Inflammatory macrophage treated with lipopolysaccharide for 4 hours (primary cell): Measurements from ENCODE around the gene ZNF688.
"Not testable (repeated sequence)": the region's sequence is repeated elsewhere in the genome, so short reads cannot be mapped to it uniquely, and the experiment has no call there.

Experiments used
- DNase-seq: peaks from one replicate; pipeline ENCODE4 v3.0.0-alpha.2; 2020

Gene ZNF688

DNA sequence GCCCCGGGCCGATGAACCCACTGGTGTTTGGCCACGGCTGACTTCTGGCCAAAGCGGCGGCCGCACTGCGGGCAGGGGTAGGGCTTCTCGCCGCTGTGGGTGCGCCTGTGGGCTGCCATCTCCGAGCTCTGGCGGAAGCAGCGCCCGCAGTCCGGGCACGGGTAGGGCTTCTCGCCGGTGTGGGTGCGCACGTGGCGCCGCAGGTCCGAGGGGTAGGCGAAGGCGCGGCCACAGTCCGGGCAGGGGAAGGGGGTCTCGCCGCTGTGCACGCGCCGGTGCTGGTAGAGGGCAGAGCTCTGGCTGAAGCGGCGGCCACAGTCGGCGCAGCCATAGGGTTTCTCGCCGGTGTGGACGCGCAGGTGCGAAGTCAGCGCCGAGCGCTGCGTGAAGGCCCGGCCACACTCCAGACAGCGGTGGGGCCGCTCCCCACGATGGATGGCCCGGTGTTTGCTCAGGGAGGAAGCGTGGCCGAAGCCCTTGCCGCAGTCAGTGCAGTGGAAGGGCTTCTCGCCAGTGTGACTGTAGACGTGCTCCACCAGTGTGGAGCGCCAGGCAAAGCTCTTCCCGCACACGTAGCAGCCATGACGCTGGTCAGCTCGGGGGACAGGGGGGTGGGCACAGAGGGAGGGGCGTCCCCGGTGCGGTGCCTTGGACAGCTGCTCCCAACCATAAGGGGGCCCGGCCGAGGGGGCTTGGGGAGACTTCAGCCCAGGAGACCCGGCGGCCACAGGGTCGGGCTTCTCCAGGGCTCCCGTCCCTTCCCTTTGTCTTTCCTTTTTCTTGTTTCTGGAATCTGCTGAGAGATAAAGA, 16.0 kb downstream of the ZNF688 start:
- DNase-seq, result no peak

DNA sequence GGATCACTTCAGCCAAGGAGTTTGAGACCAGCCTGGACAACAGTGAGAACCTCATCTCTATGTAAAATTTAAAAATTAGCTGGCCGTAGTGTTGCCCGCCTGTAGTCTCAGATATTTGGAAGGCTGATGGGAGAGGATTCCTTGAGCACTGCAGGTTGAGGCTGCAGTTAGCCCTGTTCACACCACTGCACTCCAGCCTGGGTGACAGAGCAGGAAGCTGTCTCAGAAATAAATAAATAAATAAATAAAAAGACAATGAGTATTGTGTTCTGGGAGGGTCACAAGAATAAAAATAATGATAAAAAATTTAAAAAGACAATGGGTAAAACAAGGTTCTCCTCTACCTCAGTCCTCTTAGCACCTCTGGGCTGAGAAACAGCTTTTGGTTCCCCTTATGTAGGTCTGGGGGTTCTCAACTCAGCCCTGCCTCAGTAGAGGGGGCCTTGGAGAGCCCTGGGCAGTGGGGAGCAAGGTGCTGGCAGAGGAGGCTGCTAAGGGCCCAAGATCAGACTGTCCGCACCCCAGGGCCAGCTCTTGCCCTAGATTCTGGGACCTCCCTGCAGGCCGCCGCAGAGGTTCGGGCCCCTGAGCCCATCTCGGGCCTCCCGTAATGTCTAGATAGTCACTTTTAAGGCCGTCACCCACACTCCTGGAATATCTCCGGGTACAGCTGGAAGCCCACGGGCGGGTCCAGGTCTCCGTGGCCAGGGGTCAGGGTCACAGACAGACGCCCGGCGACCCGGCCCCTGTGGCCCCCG, 16.8 kb downstream of the ZNF688 start:
- DNase-seq, result no peak

DNA sequence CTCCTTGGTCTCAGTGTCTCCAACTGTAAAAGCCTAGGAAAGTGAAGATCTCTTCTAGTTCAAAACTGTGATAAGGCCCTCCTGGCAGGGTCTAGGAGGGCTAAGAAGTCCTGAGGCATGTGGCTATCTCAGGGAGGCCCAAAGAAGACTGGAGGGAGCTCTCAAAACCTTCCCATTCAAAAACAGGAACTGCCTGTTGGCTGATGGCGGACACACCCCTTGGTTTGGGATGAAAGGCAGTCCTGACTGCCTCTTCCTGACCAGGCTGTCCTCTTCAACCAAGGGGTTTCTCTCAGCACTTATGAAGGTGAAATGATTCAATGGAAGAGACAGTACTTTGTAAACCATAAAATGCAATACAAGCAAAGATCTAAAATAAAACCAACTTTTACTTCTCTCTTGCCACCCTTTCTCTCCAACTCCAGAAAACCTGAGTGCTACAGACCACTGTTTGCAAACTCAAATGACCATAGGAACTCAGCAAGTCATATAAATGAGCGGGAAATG, 18.1 kb downstream of the ZNF688 start:
- peak; percentile 27 for DNase-seq

DNA sequence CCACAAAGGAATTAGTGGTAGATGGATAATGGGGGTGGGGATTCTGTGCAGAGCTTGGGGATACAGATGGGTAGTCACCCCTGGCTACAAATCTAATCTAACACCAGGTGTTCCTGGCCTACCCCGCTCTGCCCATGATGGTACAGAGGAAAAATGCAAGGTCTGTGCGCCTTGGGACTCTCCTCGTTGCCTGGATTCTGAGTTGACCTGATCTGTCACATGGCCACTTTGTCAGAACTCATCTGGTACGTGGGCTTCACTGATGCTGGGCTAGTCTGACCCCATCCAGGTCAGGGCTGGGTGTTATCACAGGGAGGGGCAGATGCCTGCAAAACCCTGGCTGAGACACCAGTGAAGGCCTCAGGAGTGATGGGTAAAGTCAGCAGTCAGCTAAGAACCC, 18.6 kb downstream of the ZNF688 start:
- no peak for DNase-seq

DNA sequence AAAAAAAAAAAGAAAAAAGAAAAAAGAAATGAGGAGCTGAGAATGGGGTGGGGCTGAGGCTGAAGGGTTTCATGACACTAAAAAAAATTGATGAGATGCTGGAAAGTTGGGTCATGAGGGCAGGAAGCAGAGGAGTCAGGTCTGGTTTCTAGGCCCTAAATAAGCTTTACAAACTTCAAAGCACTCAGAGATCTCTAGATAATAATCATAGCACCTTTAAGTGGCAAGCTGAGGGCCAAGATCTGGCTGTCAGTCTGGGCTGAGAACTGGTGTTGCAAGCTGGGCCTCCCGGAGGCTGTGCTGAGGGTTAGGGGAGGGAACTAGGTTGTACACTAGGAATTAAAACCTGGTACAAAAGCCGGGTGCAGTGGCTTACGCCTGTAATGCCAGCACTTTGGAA, 19.7 kb downstream of the ZNF688 start:
- no peak for DNase-seq

DNA sequence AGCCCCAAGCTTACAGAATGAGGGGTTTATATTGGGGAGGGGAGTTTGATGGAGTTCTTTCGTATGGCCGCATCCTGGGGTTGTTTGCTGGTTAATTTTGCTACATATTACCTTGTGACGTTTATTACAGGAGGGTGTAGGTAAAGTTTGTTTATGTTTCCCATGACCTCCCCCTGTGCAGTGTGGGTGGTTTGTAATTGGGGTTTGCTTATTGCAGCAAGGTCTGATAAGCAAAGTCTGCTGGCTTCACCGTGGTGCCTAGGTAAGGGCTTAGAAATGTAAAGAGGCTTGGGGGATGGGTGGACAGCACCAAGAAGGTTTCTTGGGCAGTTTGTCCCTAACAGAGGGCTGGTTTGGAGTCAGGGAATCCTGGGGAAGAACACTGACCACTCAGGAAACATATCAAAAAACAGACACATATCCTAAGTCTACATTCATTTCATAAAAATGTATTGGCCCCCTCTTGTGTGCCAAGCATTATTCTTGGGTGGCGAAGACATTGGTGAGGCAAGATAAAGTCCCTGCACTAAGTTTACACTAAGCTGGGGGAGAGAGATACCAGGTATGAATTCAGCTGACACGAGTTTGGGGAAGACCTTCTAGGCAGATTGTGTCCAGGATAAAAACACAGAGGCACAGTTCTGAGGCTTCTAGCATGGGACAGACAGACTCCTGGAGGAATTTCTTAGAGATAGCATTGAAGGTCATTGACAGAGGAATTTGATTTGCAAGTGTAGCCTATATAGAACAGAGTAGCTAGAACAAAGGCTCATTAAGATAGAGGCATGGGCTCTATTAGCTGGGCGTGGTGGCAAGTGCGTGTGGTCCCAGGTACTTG, 22.9 kb downstream of the ZNF688 start:
- no peak for DNase-seq

DNA sequence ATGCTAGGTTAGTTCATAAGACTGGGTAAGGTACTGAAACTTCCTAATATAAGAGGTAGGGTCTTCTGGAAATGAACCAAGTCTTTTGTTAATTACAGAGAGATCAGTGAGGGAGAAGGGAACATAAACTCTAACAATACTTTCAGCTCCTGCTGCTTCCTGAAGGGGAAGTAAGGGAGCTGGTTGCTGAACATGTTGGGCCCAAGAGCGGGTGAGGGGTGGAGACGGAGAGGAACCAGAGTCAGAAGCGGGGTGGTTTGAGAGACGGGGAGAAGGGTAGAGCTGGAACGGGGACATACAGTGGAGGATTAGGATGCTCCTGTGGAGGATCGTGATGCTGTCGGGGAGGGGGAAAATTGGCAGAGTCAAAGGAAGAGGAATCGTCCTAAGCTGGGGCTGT, 25.4 kb downstream of the ZNF688 start:
- peak; percentile 49 for DNase-seq

DNA sequence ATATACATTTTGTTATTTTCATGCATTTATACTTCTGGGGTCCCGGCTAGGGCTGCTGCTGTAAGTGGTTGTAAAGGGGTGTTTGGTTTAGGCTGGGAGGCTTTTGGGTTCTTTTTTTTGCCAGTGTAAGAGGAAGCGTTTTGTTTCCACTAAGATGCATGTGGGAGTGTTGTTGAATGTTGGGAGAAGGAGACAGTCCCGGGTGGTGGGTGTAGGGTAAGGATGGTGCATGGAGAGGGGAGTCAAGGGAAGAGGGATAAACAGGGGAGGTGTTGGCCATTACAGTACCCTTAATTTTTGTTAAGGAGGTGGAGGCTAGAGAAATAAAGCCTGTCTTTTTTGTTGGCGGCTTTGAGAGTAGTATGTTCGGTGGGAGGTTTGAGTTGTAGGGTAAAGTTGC, 28.4 kb downstream of the ZNF688 start:
- DNase-seq, result no peak

DNA sequence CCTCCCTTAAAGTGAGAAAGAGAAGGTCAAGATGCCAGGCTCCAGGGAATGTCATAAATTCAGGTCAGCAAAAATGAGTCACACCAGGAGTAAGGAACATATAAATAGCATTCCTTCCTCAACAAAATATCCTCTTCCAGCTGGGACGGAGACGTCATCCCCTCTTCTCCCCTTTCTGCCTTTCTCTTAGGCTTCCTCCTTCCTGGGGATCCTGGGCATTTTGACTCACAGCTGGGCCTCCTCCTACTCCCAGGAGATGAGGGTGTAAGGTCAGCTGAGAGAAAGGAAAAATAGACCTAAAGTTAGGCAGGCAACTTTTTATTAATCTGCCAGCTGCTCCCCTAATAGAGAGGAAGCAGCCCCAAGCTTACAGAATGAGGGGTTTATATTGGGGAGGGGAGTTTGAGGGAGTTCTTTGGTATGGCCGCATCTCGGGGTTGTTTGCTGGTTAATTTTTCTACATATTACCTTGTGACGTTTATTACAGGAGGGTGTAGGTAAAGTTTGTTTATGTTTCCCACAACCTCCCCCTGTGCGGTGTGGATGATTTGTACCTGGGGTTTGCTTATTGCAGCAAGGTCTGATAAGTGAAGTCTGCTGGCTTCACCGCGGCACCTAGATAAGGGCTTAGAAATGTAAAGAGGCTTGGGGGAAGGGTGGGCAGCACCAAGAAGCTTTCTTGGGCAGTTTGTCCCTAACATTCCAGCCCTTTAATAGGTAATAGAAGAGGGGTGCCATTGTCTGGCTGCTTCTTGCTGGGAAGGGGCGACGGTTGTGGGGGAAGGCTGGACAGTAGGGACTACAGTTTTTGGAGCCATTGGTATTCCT, 29.8 kb downstream of the ZNF688 start:
- DNase-seq, result peak; percentile 12

DNA sequence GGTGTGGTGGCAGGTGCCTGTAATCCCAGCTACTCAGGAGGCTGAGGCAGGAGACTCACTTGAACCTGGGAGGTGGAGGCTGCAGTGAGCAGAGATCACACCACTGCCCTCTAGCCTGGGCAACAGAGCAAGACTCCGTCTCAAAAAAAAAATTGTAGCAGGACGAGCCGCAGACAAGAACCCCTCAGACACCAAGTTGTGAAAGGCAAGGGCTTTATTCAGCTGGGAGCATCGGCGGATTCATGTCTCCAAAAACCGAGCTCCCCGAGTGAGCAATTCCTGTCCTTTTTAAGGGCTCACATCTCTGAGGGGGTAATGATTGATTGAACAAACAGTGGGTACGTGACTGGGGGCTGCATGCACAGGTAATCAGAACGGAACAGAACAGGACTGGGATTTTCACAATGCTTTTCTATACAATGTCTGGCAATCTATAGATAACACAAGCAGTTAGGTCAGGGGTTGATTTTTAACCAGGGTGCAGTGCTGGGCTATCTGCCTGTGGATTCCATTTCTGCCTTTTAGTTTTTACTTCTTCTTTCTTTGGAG, 30.5 kb downstream of the ZNF688 start:
- DNase-seq, result not testable (repeated sequence)

DNA sequence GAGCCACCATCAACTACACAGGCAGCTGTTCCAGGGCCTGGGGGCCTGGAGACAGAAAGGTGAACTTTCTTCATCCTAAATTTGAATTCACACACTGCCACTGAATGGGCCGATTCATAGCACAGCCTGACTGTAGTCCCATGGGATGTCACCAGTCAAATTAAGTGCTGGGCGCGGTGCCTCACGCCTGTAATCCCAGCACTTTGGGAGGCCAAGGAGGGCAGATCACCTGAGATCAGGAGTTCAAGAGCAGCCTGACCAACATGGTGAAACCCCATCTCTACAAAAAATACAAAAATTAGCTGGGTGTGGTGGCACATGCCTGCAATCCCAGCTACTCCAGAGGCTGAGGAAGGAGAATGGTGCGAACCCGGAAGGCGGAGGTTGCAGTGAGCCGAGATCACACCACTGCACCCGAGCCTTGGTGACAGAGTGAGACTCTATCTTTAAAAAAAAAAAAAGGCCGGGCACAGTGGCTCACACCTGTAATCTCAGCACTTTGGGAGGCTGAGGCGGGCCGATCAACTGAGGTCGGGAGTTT, 31.5 kb downstream of the ZNF688 start:
- DNase-seq, result not testable (repeated sequence)

DNA sequence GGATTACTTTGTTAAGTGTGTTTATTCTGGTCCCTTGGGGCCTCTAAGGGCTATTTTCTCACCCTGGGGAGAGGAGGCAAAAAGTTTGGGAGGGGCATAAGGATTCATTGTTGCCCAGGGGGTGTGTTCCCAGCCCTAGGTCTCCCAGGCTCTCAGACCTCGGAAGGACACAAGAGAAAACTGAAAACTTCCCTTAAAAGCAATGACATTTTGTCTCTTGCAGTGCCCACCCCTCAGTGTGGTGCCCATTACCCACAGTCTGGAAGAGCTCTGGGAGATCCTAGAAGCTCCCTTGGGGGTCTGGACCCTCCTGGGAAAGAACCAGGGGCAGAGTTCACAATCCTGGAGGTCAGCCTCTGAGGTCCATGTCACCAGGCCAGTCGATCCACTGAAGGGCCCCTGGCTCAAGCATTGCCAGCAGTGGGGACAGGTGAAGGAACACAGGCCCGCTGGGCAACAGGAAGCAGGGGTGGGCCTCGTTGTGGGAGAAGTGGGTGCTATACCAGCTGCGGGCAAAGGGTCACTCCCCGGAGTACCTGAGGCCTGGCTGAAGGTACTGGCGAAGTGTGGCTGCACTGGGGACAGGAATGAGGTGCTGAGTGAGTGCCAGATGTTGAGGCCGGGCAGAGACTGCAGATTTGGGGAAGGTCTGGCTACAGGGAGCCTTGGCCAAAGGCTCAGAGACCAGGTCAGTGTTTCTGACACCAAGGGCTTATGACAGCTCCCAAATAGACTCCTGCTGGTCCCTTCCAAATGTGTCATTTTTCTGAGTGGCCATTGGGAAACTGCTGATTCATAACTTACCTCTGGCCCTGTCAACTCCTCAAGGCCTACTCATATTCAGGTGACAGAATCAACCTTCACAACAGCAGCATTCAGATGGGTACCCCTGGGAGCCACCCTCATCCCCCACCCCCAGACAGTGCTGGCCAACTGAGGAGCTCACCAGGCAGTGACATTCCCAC, 32.2 kb downstream of the ZNF688 start:
- no peak for DNase-seq

DNA sequence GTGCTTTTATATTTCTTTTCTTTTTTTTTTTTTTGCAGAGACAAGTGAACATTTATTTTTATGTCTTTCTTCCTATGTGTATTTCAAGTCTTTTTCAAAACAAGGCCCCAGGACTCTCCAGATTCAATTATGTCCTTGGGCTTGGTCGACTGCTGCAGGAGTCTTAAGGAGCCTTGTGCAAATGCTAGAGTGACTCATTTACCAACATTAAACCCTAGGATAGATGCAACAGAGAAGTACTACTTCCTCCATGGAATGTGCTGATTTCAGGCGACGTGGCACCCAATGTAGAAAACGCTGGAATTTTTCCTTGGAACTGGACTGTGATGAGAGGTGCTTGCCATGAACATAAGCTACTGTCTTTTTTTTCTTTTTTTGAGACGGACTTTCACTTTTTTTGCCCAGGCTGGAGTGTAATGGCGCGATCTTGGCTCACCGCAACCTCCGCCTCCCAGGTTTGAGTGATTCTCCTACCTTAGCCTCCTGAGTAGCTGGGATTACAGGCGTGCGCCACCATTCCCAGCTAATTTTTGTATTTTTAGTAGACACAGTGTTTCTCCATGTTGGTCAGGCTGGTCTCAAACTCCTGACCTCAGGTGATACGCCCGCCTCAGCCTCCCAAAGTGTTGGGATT, 35.0 kb downstream of the ZNF688 start:
- peak; percentile 72 for DNase-seq

DNA sequence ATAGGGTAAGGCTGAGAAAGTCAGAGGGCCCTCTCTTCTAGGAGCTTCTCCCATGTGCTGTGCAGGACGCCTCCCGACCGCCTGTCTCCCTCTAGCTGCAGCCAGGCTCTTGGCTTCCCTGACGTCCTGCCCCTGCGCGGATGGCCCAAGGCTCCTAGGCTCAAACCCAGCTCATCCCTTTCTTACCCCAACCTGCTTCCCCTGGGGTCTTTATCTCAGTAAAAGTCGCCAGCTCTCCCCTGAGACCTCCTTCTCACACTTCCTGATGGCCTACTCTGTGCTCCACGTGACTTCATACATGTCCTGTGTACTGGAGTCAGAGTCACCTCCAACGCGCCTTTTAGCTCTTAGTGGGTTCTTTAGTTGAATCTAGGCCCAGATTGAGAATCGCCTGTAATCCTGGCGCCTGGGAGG, 35.7 kb downstream of the ZNF688 start:
- DNase-seq, result peak; percentile 69

DNA sequence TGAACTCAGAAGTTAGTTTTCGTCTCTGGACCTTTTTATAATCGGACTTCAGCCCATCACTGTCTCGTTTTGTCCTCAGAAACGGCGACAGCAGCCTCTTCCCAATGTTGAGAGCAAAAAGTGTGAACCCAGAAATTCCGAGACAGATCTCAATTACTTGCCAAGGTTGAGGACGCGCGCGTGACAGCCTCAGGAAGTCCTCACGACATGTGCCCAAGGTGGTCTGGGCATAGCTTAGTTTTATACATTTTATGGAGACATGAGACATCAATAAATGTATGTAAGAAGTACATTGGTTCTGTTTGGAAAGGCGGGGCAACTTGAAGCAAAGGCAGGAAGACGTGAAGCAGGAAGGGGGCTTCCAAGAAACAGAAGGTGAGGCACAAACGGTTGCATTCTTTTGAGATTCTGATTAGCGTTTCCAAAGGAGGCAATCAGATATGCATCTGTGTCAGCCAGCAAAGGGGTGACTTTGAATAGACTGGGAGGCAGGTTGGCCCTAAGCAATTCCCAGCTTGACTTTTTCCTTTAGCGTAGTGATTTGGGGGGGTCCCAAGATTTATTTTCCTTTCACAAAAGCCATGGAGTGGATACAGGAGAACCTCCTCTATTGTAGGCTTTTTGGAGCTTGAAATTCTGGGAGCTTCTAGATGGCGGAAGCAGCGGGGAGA, 36.3 kb downstream of the ZNF688 start:
- peak; percentile 19 for DNase-seq

DNA sequence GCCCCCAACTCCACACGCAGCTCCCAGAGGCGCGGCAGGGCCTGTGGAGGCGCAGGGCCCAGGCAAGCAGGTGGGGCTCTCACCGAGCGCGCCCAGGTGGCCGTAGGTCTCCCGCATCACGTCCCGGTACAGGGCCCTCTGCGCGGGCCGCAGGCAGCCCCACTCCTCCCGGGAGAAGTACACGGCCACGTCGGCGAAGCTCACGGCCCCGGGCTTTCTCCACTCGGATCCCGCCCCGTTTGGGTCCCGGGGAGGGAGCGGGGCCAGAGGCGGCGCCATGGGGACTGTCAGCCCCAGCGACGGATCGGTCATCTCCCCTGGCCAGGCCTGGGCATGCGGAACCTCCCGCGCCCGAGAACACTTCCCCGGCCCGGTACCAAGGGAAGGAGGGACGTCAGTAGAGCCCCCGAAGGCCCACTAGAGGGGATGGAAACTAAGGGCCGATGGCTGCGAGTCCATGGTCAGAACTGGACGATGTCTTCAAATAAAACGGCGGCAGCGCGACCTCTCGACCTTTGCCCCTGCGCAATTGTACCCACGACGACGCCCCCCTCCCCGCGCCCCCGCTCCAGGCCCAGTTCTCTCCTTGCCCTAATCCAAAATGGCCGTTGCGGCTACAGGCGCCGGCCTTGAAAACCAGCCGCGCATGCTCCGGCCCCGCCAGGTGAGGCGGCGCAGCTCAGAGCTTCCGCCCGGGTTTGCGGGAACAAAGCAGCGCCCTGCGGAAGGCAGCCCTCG, 37.0 kb downstream of the ZNF688 start, which contains the start of gene ZNF747:
Gene ZNF747 (minus strand): TSS at position 491 of the 738 bp plus-strand sequence. CDS start 179 bp downstream, at position 312.
- peak; percentile 77 for DNase-seq

DNA sequence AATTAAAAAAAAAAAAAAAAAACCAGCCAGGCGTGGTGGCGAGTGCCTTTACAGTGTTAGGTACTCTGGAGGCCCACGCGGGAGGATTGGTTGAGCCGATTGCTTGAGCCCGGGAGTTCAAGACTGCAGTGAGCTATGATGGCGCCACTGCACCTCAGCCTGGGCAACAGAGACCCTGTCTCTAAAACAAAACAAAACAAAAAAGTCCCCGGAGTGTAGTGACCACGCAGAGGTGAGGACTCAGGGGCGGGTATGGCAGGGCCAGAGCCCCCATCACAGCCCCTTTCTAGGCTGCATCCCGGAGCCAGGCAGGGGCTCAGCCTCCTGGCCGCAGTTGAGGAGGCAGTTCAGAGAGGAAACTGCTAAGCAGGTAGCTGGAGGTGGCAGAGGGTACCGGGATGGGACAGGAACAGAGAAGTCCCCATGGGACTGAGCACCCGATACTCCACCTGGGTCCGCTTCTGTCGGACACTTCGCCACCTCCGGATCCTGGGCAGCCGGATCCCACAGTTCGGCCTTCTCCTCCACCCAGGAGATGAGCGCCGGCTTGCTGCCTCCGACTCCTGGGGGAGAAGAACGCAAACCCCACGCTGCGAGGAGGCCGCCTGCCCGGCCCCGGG, 37.7 kb downstream of the ZNF688 start:
- DNase-seq, result no peak

DNA sequence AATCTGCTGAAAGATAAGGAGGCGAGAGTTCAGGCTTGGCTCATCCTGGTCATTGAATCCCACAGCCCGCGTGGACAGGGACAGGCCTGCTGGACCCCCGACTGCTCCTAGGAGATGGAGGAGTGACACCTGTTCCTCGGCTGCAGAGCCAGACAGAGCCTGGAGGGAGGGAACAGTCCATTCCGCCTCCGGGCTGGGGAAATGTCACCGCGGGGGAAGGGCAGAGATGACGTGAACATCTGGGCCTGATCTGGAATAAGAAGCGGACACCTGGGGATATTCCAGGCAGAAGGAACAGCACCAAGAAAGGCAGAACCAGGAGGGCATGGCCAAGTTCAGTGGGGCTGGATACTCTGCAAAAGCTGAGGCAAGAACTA, 38.4 kb downstream of the ZNF688 start:
- DNase-seq, result no peak
